Glomerular visceral epithelial cell (primary cell): Measurements from ENCODE around the gene C10orf71.

Experiments
- DNase-seq: peaks from one replicate; pipeline ENCODE4 v3.0.0-alpha.2; 2016; ENCODE audit errors: extremely low spot score

Gene C10orf71

GRCh38 chr10:49295297-49295696 lies 3.7 kb upstream of the C10orf71 start:
- no peak for DNase-seq

- DNase-seq, result no peak
These were observed 2.6 kb upstream of the C10orf71 start for GRCh38 chr10:49296382-49296781.

- no peak for DNase-seq
These were observed 2.1 kb upstream of the C10orf71 start for GRCh38 chr10:49296836-49297235.

- no peak for DNase-seq
These were observed 926 bp upstream of the C10orf71 start for GRCh38 chr10:49297818-49298670.

GRCh38 chr10:49298671-49298982 lies 343 bp upstream of the C10orf71 start:
- DNase-seq, result no peak

GRCh38 chr10:49299816-49300139 lies 808 bp downstream of the C10orf71 start:
- DNase-seq, result no peak

- no peak for DNase-seq
These were observed 1.4 kb downstream of the C10orf71 start for GRCh38 chr10:49300140-49300974.

GRCh38 chr10:49301302-49301701 lies 2.3 kb downstream of the C10orf71 start:
- no peak for DNase-seq

GRCh38 chr10:49302088-49302487 lies 3.1 kb downstream of the C10orf71 start:
- DNase-seq, result no peak

- no peak for DNase-seq
These were observed 4.7 kb downstream of the C10orf71 start for GRCh38 chr10:49303711-49304110.

- no peak for DNase-seq
These were observed 5.2 kb downstream of the C10orf71 start for GRCh38 chr10:49304137-49304536.

- no peak for DNase-seq
These were observed 9.0 kb downstream of the C10orf71 start for GRCh38 chr10:49307921-49308320.

- no peak for DNase-seq
These were observed 9.9 kb downstream of the C10orf71 start for GRCh38 chr10:49308881-49309280.

- DNase-seq, result no peak
These were observed 10.9 kb downstream of the C10orf71 start for GRCh38 chr10:49309691-49310411.

- DNase-seq, result no peak
These were observed 11.5 kb downstream of the C10orf71 start for GRCh38 chr10:49310460-49310859.

GRCh38 chr10:49310901-49311554 lies 12.1 kb downstream of the C10orf71 start:
- no peak for DNase-seq

- no peak for DNase-seq
These were observed 12.7 kb downstream of the C10orf71 start for GRCh38 chr10:49311555-49312236.

GRCh38 chr10:49312246-49312869 lies 13.4 kb downstream of the C10orf71 start:
- no peak for DNase-seq

GRCh38 chr10:49313501-49314070 lies 14.6 kb downstream of the C10orf71 start:
- no peak for DNase-seq

- DNase-seq, result no peak
These were observed 15.8 kb downstream of the C10orf71 start for GRCh38 chr10:49314806-49315205.

- DNase-seq, result no peak
These were observed 19.1 kb downstream of the C10orf71 start for GRCh38 chr10:49318028-49318427.
